GM19035 (cell line): Measurements from ENCODE around the gene THSD4.
"Not testable (repeated sequence)": the region's sequence is repeated elsewhere in the genome, so short reads cannot be mapped to it uniquely, and the experiment has no call there.

ENCODE experiments used
- ATAC-seq: cut with Tn5 transposase; IDR thresholded peaks from one replicate; pipeline ENCODE4 v1.9.1; 2021; ENCODE audit not compliant: unreplicated experiment

THSD4 gene

GRCh38 chr15:71401728-71402127, 286.5 kb downstream of the THSD4 start:
- not testable (repeated sequence) for ATAC-seq

- no peak for ATAC-seq
Observed at GRCh38 chr15:71409541-71409940, 294.3 kb downstream of the THSD4 start.

GRCh38 chr15:71410347-71410746, 295.1 kb downstream of the THSD4 start:
- no peak for ATAC-seq

- ATAC-seq = no peak
Observed at GRCh38 chr15:71411538-71412482, 296.5 kb downstream of the THSD4 start.

GRCh38 chr15:71413419-71413818, 298.1 kb downstream of the THSD4 start:
- no peak for ATAC-seq

GRCh38 chr15:71414853-71415252, 299.6 kb downstream of the THSD4 start:
- ATAC-seq = no peak

- ATAC-seq = no peak
Observed at GRCh38 chr15:71422530-71423259, 307.4 kb downstream of the THSD4 start.

GRCh38 chr15:71424765-71425164, 309.5 kb downstream of the THSD4 start:
- ATAC-seq = no peak

GRCh38 chr15:71425388-71425787, 310.1 kb downstream of the THSD4 start:
- no peak for ATAC-seq

GRCh38 chr15:71426792-71427191, 311.5 kb downstream of the THSD4 start:
- no peak for ATAC-seq

GRCh38 chr15:71430782-71431181, 315.5 kb downstream of the THSD4 start:
- no peak for ATAC-seq

- ATAC-seq = no peak
Observed at GRCh38 chr15:71431343-71432336, 316.4 kb downstream of the THSD4 start.

GRCh38 chr15:71433402-71433801, 318.1 kb downstream of the THSD4 start:
- no peak for ATAC-seq

- ATAC-seq = no peak
Observed at GRCh38 chr15:71434774-71435173, 319.5 kb downstream of the THSD4 start.

- no peak for ATAC-seq
Observed at GRCh38 chr15:71435552-71435951, 320.3 kb downstream of the THSD4 start.

GRCh38 chr15:71436854-71437253, 321.6 kb downstream of the THSD4 start:
- no peak for ATAC-seq

- no peak for ATAC-seq
Observed at GRCh38 chr15:71437404-71437803, 322.1 kb downstream of the THSD4 start.

- no peak for ATAC-seq
Observed at GRCh38 chr15:71437919-71438318, 322.6 kb downstream of the THSD4 start.

GRCh38 chr15:71439478-71439877, 324.2 kb downstream of the THSD4 start:
- not testable (repeated sequence) for ATAC-seq

GRCh38 chr15:71440489-71441110, 325.3 kb downstream of the THSD4 start:
- ATAC-seq = no peak
